Stomach smooth muscle (tissue), 2 donors: ENCODE measurements around the gene MAP3K7CL.

Experiments
- H3K27ac ChIP-seq: one replicate; pipeline ENCODE4 v1.7.0; 2013; ENCODE audit warnings: mild to moderate bottlenecking, low read length, inconsistent platforms
- H3K27me3 ChIP-seq, 2 donors: one replicate each; pipeline ENCODE4 v1.7.0; 2013; ENCODE audit warnings: low read length in 2 of 2; ENCODE audit not compliant: insufficient read depth in 2 of 2, control insufficient read depth in 1 of 2
- H3K36me3 ChIP-seq, 2 donors: one replicate each; pipeline ENCODE4 v1.7.0; 2013; ENCODE audit warnings: low read length in 2 of 2; ENCODE audit not compliant: control insufficient read depth in 2 of 2, insufficient read depth in 2 of 2
- H3K4me1 ChIP-seq: one replicate; pipeline ENCODE4 v1.7.0; 2013; ENCODE audit warnings: low read length; ENCODE audit not compliant: control insufficient read depth, insufficient read depth
- H3K4me3 ChIP-seq, 2 donors: one replicate each; pipeline ENCODE4 v1.7.0; 2013; ENCODE audit warnings: low read length in 2 of 2
- H3K9ac ChIP-seq, 2 donors: one replicate each; pipeline ENCODE4 v1.7.0; 2013; ENCODE audit warnings: low read length in 2 of 2, mild to moderate bottlenecking in 1 of 2
- H3K9me3 ChIP-seq, 2 donors: one replicate each; pipeline ENCODE4 v1.7.0; 2013; ENCODE audit warnings: low read length in 2 of 2; ENCODE audit not compliant: control insufficient read depth in 2 of 2
- donor health status: healthy.
- donor health status: Pancreatic carcinoma.

MAP3K7CL gene

GRCh38 chr21:29102791-29103257 is 27.6 kb upstream of the MAP3K7CL start:
- no peak overlapping the region for H3K9ac ChIP-seq
- peaks cover 2% of the 10 kb centered on the region for H3K4me1 ChIP-seq
- H3K27me3 ChIP-seq, result no peaks in the 10 kb centered on the region
- no peak overlapping the region for H3K4me3 ChIP-seq
- no peaks in the 10 kb centered on the region for H3K9me3 ChIP-seq
- no peaks in the 10 kb centered on the region for H3K36me3 ChIP-seq
- H3K27ac ChIP-seq, result no peak overlapping the region

- Histone ChIP-seq H3K27ac (no peak overlapping the region), H3K9ac (no peak overlapping the region), H3K9me3 (no peaks in the 10 kb centered on the region), H3K36me3 (no peaks in the 10 kb centered on the region), H3K4me3 (no peak overlapping the region), H3K27me3 (no peaks in the 10 kb centered on the region), H3K4me1 (peaks cover 2% of the 10 kb centered on the region)
Measured at GRCh38 chr21:29104239-29104708, 26.2 kb upstream of the MAP3K7CL start.

- peaks cover 2% of the 10 kb centered on the region for H3K4me1 ChIP-seq
- no peaks in the 10 kb centered on the region for H3K9me3 ChIP-seq
- H3K27ac ChIP-seq, result no peak overlapping the region
- no peaks in the 10 kb centered on the region for H3K36me3 ChIP-seq
- no peak overlapping the region for H3K9ac ChIP-seq
- no peaks in the 10 kb centered on the region for H3K27me3 ChIP-seq
- no peak overlapping the region for H3K4me3 ChIP-seq
Measured at GRCh38 chr21:29105218-29105617, 25.2 kb upstream of the MAP3K7CL start.

- H3K4me1 ChIP-seq, result peaks cover 3% of the 10 kb centered on the region
- no peak overlapping the region for H3K27ac ChIP-seq
- H3K9me3 ChIP-seq, result no peaks in the 10 kb centered on the region
- H3K4me3 ChIP-seq, result no peak overlapping the region
- no peaks in the 10 kb centered on the region for H3K36me3 ChIP-seq
- no peaks in the 10 kb centered on the region for H3K27me3 ChIP-seq
- H3K9ac ChIP-seq, result no peak overlapping the region
Measured at GRCh38 chr21:29114765-29115500, 15.5 kb upstream of the MAP3K7CL start.

- Histone ChIP-seq H3K9ac (no peak overlapping the region), H3K4me3 (no peak overlapping the region), H3K9me3 (no peaks in the 10 kb centered on the region), H3K27me3 (no peaks in the 10 kb centered on the region), H3K4me1 (peaks cover 3% of the 10 kb centered on the region), H3K36me3 (no peaks in the 10 kb centered on the region), H3K27ac (no peak overlapping the region)
Measured at GRCh38 chr21:29115899-29116298, 14.5 kb upstream of the MAP3K7CL start.

GRCh38 chr21:29117372-29117955 is 13.0 kb upstream of the MAP3K7CL start:
- no peak overlapping the region for H3K27ac ChIP-seq
- no peaks in the 10 kb centered on the region for H3K36me3 ChIP-seq
- no peak overlapping the region for H3K9ac ChIP-seq
- H3K9me3 ChIP-seq, result no peaks in the 10 kb centered on the region
- H3K4me1 ChIP-seq, result peaks cover 3% of the 10 kb centered on the region
- no peak overlapping the region for H3K4me3 ChIP-seq
- H3K27me3 ChIP-seq, result no peaks in the 10 kb centered on the region

- H3K27me3 ChIP-seq, result no peaks in the 10 kb centered on the region
- no peaks in the 10 kb centered on the region for H3K4me1 ChIP-seq
Measured at GRCh38 chr21:29121759-29122158, 8.7 kb upstream of the MAP3K7CL start.

GRCh38 chr21:29124645-29125044 is 5.8 kb upstream of the MAP3K7CL start:
- Histone ChIP-seq H3K4me3 (no peak overlapping the region), H3K27me3 (no peaks in the 10 kb centered on the region), H3K9ac (no peak overlapping the region), H3K27ac (no peak overlapping the region), H3K4me1 (no peaks in the 10 kb centered on the region), H3K36me3 (no peaks in the 10 kb centered on the region), H3K9me3 (no peaks in the 10 kb centered on the region)

More at GRCh38 chr21:29121759-29122158, 8.7 kb upstream of the MAP3K7CL start:
- no peaks in the 10 kb centered on the region for H3K36me3 ChIP-seq
- H3K9me3 ChIP-seq, result no peaks in the 10 kb centered on the region
- H3K9ac ChIP-seq, result no peak overlapping the region
- no peak overlapping the region for H3K4me3 ChIP-seq
- H3K27ac ChIP-seq, result no peak overlapping the region

GRCh38 chr21:29125191-29125590 is 5.3 kb upstream of the MAP3K7CL start:
- H3K9me3 ChIP-seq, result no peaks in the 10 kb centered on the region
- no peak overlapping the region for H3K27ac ChIP-seq
- H3K27me3 ChIP-seq, result no peaks in the 10 kb centered on the region
- H3K36me3 ChIP-seq, result no peaks in the 10 kb centered on the region
- H3K9ac ChIP-seq, result no peak overlapping the region
- H3K4me3 ChIP-seq, result no peak overlapping the region
- H3K4me1 ChIP-seq, result no peaks in the 10 kb centered on the region

GRCh38 chr21:29125979-29126378 is 4.5 kb upstream of the MAP3K7CL start:
- no peaks in the 10 kb centered on the region for H3K9me3 ChIP-seq
- H3K9ac ChIP-seq, result no peak overlapping the region
- H3K27me3 ChIP-seq, result no peaks in the 10 kb centered on the region
- H3K4me1 ChIP-seq, result peaks cover 4% of the 10 kb centered on the region
- no peaks in the 10 kb centered on the region for H3K36me3 ChIP-seq
- H3K27ac ChIP-seq, result no peak overlapping the region
- H3K4me3 ChIP-seq, result no peak overlapping the region

- H3K4me3 ChIP-seq, result no peak overlapping the region
- H3K4me1 ChIP-seq, result peaks cover 9% of the 10 kb centered on the region
- no peaks in the 10 kb centered on the region for H3K36me3 ChIP-seq
- H3K9ac ChIP-seq, result no peak overlapping the region
- no peaks in the 10 kb centered on the region for H3K27me3 ChIP-seq
- H3K27ac ChIP-seq, result no peak overlapping the region
- no peaks in the 10 kb centered on the region for H3K9me3 ChIP-seq
Measured at GRCh38 chr21:29133241-29133640, 2.8 kb downstream of the MAP3K7CL start.
